ENCODE results near the gene ZNF93. TPM values are rescaled to one million over a fixed set of nuclear protein-coding genes. Genes with fewer than 3 reads are reported as not detected.
"Not testable (repeated sequence)": the region's sequence is repeated elsewhere in the genome, so short reads cannot be mapped to it uniquely, and the experiment has no call there.

ZNF93 gene
- total and polyA plus RNA-seq, 11 donors: 1.0 to 4.6 (median 2.3) TPM

DNA sequence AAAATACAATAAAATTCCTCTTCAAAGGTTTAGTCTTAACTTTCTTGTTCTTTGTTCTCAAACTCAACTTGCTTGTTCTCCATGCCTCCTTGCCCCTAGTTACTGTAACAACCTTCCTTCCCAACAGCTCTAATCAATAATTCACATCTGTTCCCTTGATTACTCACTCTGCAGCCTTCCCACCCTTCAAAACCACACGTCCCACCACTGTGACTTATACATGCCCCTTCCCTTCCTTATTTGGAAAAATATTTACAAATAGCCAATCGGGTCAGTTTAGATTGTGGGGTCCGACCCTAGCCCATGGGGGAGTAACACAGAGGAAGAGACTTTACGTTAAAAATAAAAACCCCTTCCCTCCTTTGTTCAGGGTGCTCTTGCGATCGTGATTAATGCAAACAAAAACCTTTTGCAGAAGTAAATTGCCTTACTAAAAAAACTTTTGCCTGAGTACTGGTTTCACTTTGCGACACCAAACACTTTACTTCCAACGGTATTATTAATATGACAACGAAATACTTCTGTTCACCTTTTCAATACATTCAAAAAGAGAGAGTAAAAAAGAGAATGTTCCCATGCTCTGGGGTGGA is 512 bp upstream of the ZNF93 start:
- TF ChIP-seq, protein P1, sequence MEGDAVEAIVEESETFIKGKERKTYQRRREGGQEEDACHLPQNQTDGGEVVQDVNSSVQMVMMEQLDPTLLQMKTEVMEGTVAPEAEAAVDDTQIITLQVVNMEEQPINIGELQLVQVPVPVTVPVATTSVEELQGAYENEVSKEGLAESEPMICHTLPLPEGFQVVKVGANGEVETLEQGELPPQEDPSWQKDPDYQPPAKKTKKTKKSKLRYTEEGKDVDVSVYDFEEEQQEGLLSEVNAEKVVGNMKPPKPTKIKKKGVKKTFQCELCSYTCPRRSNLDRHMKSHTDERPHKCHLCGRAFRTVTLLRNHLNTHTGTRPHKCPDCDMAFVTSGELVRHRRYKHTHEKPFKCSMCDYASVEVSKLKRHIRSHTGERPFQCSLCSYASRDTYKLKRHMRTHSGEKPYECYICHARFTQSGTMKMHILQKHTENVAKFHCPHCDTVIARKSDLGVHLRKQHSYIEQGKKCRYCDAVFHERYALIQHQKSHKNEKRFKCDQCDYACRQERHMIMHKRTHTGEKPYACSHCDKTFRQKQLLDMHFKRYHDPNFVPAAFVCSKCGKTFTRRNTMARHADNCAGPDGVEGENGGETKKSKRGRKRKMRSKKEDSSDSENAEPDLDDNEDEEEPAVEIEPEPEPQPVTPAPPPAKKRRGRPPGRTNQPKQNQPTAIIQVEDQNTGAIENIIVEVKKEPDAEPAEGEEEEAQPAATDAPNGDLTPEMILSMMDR (IDR thresholded peaks at IDR 0.05): no peak
- no peak for TF ChIP-seq POLR2A (IDR thresholded peaks at IDR 0.05)
- DNase-seq (no peak), ATAC-seq (no peak)
- Histone ChIP-seq H3K27me3 (no peaks in the 10 kb centered on the region), H3K4me3 (peak overlapping the region; percentile 59 to 87 (median 72)), H3K4me1 (peaks cover 0 to 11% (median 3%) of the 10 kb centered on the region in 12 donors), H3K9me3 (peaks cover 0 to 44% (median 8%) of the 10 kb centered on the region in 12 donors), H3K36me3 (no peaks in the 10 kb centered on the region), H3K27ac (peak overlapping the region in 7 of 12 donors; percentile 36 to 84 (median 69))
- intact Hi-C loops (cut with DNase I): loop anchor here in 3 of 10 donors (1.0 to 5.0 kb wide), 2 partner anchors 33 to 35 kb away; partner anchors contain the start of gene ZNF253 (in 3 of the 3)
- WGBS, 4 donors: 0 to 1% (median 1%) methylated on average over 9 of the region's 9 CpGs

DNA sequence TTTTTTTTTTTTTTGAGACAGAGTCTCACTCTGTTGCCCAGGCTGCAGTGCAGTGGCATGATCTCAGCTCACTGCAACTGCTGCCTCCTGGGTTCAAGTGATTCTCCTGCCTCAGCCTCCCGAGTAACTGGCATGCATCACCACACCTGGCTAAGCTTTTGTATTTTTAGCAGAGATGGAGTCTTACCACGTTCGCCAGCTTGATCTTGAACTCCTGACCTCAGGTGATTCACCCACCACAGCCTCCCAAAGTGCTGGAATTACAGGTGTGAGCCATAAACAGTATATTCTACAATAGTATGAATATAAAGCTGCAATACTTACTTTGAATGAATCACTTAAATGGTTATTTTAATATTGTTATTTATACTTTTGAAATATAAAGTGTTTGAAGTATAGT is 6.8 kb downstream of the ZNF93 start:
- H3K27me3 ChIP-seq; ATAC-seq; H3K4me1 ChIP-seq; H3K36me3 ChIP-seq; H3K4me3 ChIP-seq; H3K9me3 ChIP-seq; H3K27ac ChIP-seq; DNase-seq; intact Hi-C loops (cut with DNase I): not testable (repeated sequence)
- WGBS, 4 donors: 75 to 81% (median 77%) methylated on average over 3 of the region's 3 CpGs

DNA sequence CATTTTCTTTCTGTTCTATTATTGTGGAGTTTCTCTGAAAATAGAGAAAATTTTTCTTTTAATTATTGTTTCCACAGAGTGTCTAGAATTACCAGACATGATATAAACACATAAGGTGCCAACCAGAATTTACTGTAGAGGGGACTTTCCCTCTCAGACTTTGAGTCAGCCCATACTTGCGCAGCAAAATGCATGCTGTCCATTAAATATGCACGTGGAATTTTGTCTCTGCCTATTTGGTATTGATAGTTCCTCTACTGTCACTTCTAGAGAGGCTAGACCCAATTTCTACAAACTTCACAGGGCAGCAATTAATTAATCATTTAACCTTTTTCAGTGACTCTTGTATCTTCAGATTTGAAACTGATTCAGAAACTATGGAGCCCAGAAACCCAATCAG is 8.9 kb downstream of the ZNF93 start:
- H3K27me3 ChIP-seq: no peaks in the 10 kb centered on the region
- H3K4me3 ChIP-seq: no peak overlapping the region
- H3K9me3 ChIP-seq: peaks cover 0 to 9% (median 0%) of the 10 kb centered on the region in 12 donors
- no peaks in the 10 kb centered on the region for H3K4me1 ChIP-seq
- intact Hi-C loops (cut with DNase I): no loop called here
- ATAC-seq (no peak), DNase-seq (no peak)
- peaks cover 0 to 4% (median 0%) of the 10 kb centered on the region in 9 donors for H3K36me3 ChIP-seq
- TF ChIP-seq POLR2A (IDR thresholded peaks at IDR 0.05): no peak
- TF ChIP-seq, protein P1 (IDR thresholded peaks at IDR 0.05): no peak
- H3K27ac ChIP-seq: no peak overlapping the region
- WGBS, 4 donors: 89 to 95% (median 94%) methylated on average over 2 of the region's 2 CpGs

DNA sequence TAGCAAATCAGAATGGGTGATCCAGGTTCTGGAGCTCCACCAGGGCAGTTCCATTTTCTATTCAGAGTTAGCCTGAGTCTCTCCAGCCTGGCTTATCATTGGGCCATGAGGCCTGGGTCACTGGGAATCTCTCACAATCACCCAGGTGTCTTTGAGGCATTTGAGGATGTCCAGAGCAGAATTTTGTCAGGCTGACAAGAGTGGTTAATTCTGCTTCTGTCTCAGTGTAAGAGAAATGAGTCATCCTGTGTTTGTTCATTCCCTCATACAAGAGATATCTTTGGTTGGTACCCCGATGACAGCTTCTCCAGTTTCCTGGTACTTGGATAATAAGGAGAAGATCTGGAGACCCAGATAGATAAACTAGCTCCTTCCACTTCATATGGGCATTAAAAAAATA is 10.4 kb downstream of the ZNF93 start:
- H3K4me1 ChIP-seq: no peaks in the 10 kb centered on the region
- no peaks in the 10 kb centered on the region for H3K27me3 ChIP-seq
- peaks cover 0 to 4% (median 0%) of the 10 kb centered on the region in 9 donors for H3K36me3 ChIP-seq
- H3K27ac ChIP-seq: no peak overlapping the region
- peaks cover 0 to 9% (median 0%) of the 10 kb centered on the region in 12 donors for H3K9me3 ChIP-seq
- H3K4me3 ChIP-seq: no peak overlapping the region
- WGBS, 4 donors: 31 to 49% (median 45%) methylated on average over 1 of the region's 1 CpG
- no peak for ATAC-seq
- intact Hi-C loops (cut with DNase I): no loop called here
- TF ChIP-seq, protein P1 (IDR thresholded peaks at IDR 0.05): no peak
- TF ChIP-seq POLR2A (IDR thresholded peaks at IDR 0.05): no peak
- no peak for DNase-seq

DNA sequence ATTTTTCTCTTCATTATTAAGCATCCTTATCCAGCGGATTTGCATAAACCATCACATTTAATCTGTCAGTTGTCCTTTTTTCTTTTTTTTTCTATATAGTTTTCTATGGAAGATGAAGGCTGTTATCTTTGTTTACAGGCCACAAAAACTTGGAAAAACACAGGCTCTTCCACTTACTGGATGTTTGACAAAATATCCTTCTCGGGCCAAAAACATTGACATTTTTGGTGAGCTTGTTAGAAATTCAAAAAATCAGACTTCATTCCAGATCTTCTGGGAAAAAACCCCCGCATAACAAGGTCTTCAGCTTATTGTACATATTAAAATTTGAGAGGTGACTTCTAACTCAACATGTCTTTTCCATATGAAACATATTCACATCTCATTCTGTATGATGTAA is 13.8 kb downstream of the ZNF93 start:
- TF ChIP-seq, protein P1 (IDR thresholded peaks at IDR 0.05): no peak
- TF ChIP-seq POLR2A (IDR thresholded peaks at IDR 0.05): no peak
- Histone ChIP-seq H3K4me3 (no peak overlapping the region), H3K27ac (no peak overlapping the region), H3K9me3 (no peaks in the 10 kb centered on the region), H3K27me3 (no peaks in the 10 kb centered on the region), H3K36me3 (peaks cover 0 to 8% (median 0%) of the 10 kb centered on the region in 9 donors), H3K4me1 (no peaks in the 10 kb centered on the region)
- DNase-seq (no peak), ATAC-seq (no peak)
- intact Hi-C loops (cut with DNase I): no loop called here
- 78 to 85% (median 84%) methylated on average over 3 of the region's 3 CpGs for WGBS, 4 donors

Measured in heart left ventricle (tissue), 16 donors.